Transverse colon (tissue), 4 donors: ENCODE results near the gene IGSF22. TPM values are rescaled to one million over a fixed set of nuclear protein-coding genes. Genes with fewer than 3 reads are reported as not detected.
"Not testable (repeated sequence)": the region's sequence is repeated elsewhere in the genome, so short reads cannot be mapped to it uniquely, and the experiment has no call there.

Experiments used
- DNase-seq: peaks from one replicate; pipeline ENCODE4 v3.0.0-alpha.2; 2019
- H3K27ac ChIP-seq, 4 donors: fragments of 200-600 bp; sonication (generic); 2 replicates each; pipeline ENCODE4 v1.5.1; 2016 to 2018; ENCODE audit warnings: inconsistent platforms in 4 of 4
- H3K27me3 ChIP-seq: fragments of 200-600 bp; sonication (generic); 2 replicates; pipeline ENCODE4 v1.5.1; 2017; ENCODE audit warnings: inconsistent platforms
- H3K36me3 ChIP-seq, 4 donors: fragments of 200-600 bp; sonication (generic); 2 replicates each; pipeline ENCODE4 v1.5.1; 2017 to 2019; ENCODE audit warnings: inconsistent platforms in 4 of 4
- H3K4me1 ChIP-seq, 4 donors: fragments of 200-600 bp; sonication (generic); 2 replicates each; pipeline ENCODE4 v1.5.1; 2017 to 2020; ENCODE audit warnings: inconsistent platforms in 4 of 4
- H3K4me3 ChIP-seq, 4 donors: fragments of 200-600 bp; sonication (generic); 1 replicate in 1 of 4; 2 replicates in 3 of 4; pipeline versions ENCODE4 v1.5.1 to v1.6.1; 2017 to 2019; ENCODE audit warnings: inconsistent platforms in 4 of 4
- H3K9me3 ChIP-seq, 2 donors: fragments of 200-600 bp; sonication (generic); 2 replicates each; pipeline ENCODE4 v1.5.1; 2017 to 2019; ENCODE audit warnings: inconsistent platforms in 2 of 2
- CTCF ChIP-seq, 5 experiments: fragments of 200-600 bp in 3 of 5; fragments of 450-650 bp in 2 of 5; sonication (generic) in 3 of 5; IDR thresholded peaks; 1 replicate in 2 of 5; 2 replicates in 3 of 5; pipeline ENCODE4 v1.5.1; 2016 to 2017; ENCODE audit warnings: antibody characterized with exemption in 5 of 5, inconsistent platforms in 3 of 5, mild to moderate bottlenecking in 2 of 5, moderate library complexity in 1 of 5
- EP300 ChIP-seq: sonication (generic); formaldehyde crosslinking; IDR thresholded peaks from one replicate; pipeline ENCODE4 v1.6.1; 2017; ENCODE audit warnings: antibody characterized with exemption, low read depth
- POLR2A ChIP-seq: fragments of 450-650 bp; IDR thresholded peaks from one replicate; pipeline ENCODE4 v1.6.1; 2016; ENCODE audit warnings: antibody characterized with exemption, mild to moderate bottlenecking, moderate library complexity
- POLR2AphosphoS5 ChIP-seq, 3 donors: sonication (generic); formaldehyde crosslinking; IDR thresholded peaks; one replicate each; pipeline ENCODE4 v1.6.1; 2016; ENCODE audit warnings: antibody characterized with exemption in 3 of 3
- WGBS, 2 donors: methylation state at CpG; one replicate each; pipeline ENCODE4 v1.1.5; 2018; ENCODE audit warnings: low coverage in 1 of 2; 5-methylcytosine and 5-hydroxymethylcytosine counted together
- in situ Hi-C, 4 donors: fragments of 200-750 bp; cut with MboI; loops; one replicate each; pipeline versions ENCODE4 v1.15.0 to v1.15.1; 2017; ENCODE audit warnings: low sequenced_read_pairs in 3 of 4, low pct_ligation_motif_present in 1 of 4, low pct_unique_long_range_greater_than_20kb in 1 of 4
- intact Hi-C: fragments of 100-400 bp; cut with DNase I; formaldehyde crosslinking; loops from one replicate; pipeline ENCODE4 v1.15.1; 2023; ENCODE audit warnings: low total_unique reads
- total RNA-seq, 4 donors: library from RNA; depleted of rRNA; stranded (reverse); fragments of >200 nt; gene quantifications; one replicate each; pipeline ENCODE4 v1.1.0, GENCODE V29; 2016

Gene IGSF22
- total RNA-seq, 4 donors from 2014 or later: 0.16 TPM; not detected in 3

GRCh38 chr11:18669219-18669596 is 56.8 kb downstream of the IGSF22 start:
- Histone ChIP-seq H3K36me3 (no peaks in the 10 kb centered on the region), H3K9me3 (no peaks in the 10 kb centered on the region), H3K4me3 (no peak overlapping the region), H3K27me3 (no peaks in the 10 kb centered on the region), H3K4me1 (no peaks in the 10 kb centered on the region), H3K27ac (no peak overlapping the region)
- no peak for DNase-seq
- intact Hi-C loops: no loop called here
- 20 to 26% methylated on average over 1 to 2 of the region's 2 CpGs for WGBS, 2 donors
- no peak for TF ChIP-seq EP300
- TF ChIP-seq POLR2AphosphoS5 (IDR thresholded peaks at IDR 0.05): no peak
- TF ChIP-seq CTCF (IDR thresholded peaks at IDR 0.05): no peak
- no peak for TF ChIP-seq POLR2A
- in situ Hi-C loops: no loop called here

GRCh38 chr11:18668131-18668530 is 57.9 kb downstream of the IGSF22 start:
- in situ Hi-C loops (no loop called here), intact Hi-C loops (no loop called here)
- Histone ChIP-seq H3K27me3 (no peaks in the 10 kb centered on the region), H3K4me3 (no peak overlapping the region), H3K4me1 (no peaks in the 10 kb centered on the region), H3K36me3 (no peaks in the 10 kb centered on the region), H3K27ac (no peak overlapping the region), H3K9me3 (no peaks in the 10 kb centered on the region)
- no peak for DNase-seq
- TF ChIP-seq POLR2A (no peak), EP300 (no peak), CTCF (IDR thresholded peaks at IDR 0.05) (no peak), POLR2AphosphoS5 (IDR thresholded peaks at IDR 0.05) (no peak)
- WGBS, 2 donors: 95 to 96% methylated on average over 3 to 4 of the region's 4 CpGs

DNA sequence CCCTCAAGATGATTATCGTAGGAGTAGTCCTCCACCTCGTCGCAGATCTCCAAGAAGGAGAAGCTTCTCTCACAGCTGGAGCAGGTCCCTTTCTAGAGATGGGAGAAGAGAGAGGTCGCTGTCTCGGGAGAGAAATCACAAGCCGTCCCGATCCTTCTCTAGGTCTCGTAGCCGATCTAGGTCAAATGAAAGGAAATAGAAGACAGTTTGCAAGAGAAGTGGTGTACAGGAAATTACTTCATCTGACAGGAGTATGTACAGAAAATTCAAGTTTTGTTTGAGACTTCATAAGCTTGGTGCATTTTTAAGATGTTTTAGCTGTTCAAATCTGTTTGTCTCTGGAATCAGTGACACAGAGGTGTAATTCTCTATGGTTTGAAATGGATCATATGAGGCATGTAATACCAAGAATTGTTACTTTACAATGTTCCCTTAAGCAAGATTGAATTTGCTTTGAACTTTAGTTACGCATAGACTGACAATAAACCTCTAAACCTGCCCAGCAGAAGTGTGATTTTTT is 60.6 kb downstream of the IGSF22 start:
- H3K4me1 ChIP-seq, H3K4me3 ChIP-seq, H3K27ac ChIP-seq, in situ Hi-C loops, H3K27me3 ChIP-seq, DNase-seq, H3K9me3 ChIP-seq, intact Hi-C loops, H3K36me3 ChIP-seq: not testable (repeated sequence)
- WGBS, 2 donors: 67 to 84% methylated on average over 3 to 10 of the region's 10 CpGs

DNA sequence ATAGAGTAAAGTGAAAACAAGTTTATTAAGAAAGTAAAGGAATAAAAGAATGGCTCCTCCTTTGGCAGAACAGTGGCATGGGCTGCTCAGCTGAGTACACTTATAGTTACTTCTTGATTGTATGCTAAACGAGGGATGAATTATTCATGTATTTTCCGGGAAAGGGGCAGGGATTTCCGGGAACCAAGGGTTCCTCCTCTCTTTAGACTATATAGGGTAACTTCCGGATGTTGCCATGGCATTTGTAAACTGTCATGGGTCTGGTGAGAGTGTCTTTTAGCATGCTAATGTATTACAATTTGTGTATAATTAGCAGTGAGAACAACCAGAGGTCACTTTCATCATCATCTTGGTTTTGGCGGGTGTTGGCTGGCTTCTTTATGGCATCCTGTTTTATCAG is 68.3 kb downstream of the IGSF22 start:
- peaks cover 3% of the 10 kb centered on the region for H3K27me3 ChIP-seq
- 78 to 85% methylated on average over 4 to 5 of the region's 5 CpGs for WGBS, 2 donors
- no peaks in the 10 kb centered on the region for H3K36me3 ChIP-seq
- H3K27ac ChIP-seq: no peak overlapping the region
- no peaks in the 10 kb centered on the region for H3K4me1 ChIP-seq
- H3K9me3 ChIP-seq: no peaks in the 10 kb centered on the region
- in situ Hi-C loops: no loop called here
- no peak for DNase-seq
- no peak for TF ChIP-seq EP300
- TF ChIP-seq POLR2AphosphoS5 (IDR thresholded peaks at IDR 0.05): no peak
- TF ChIP-seq CTCF (IDR thresholded peaks at IDR 0.05): no peak
- TF ChIP-seq POLR2A: no peak
- H3K4me3 ChIP-seq: no peak overlapping the region
- intact Hi-C loops: no loop called here

Other genes starting within 250 kb of the IGSF22 start
- gene TSG101, start 199.2 kb downstream of the IGSF22 start, total RNA-seq: 10 to 100 TPM; 32.2 to 95.8 (median 81.2) TPM
- gene UEVLD, start 137.5 kb downstream of the IGSF22 start, total RNA-seq: 10 to 100 TPM; 11.2 to 40.3 (median 25.3) TPM
- gene MISFA, start 126.4 kb downstream of the IGSF22 start, total RNA-seq: 1 to 10 TPM in 1 of 4 donors, under 1 TPM in 1, not detected in 2; 0.40 to 2.0 TPM
- gene SPTY2D1, start 91.8 kb downstream of the IGSF22 start, total RNA-seq: 10 to 100 TPM in 3 of 4 donors, 1 to 10 TPM in 1; 8.2 to 18.4 (median 16.4) TPM
- 1 to 10 TPM; 2.6 to 4.9 (median 3.6) TPM for gene TMEM86A, start 27.4 kb downstream of the IGSF22 start, total RNA-seq
- gene PTPN5, start 65.6 kb upstream of the IGSF22 start, total RNA-seq: under 1 TPM in 2 of 4 donors, not detected in 2; 0.27 to 0.64 TPM
- gene MRGPRX1, start 213.2 kb upstream of the IGSF22 start, total RNA-seq: not detected